Measurements from ENCODE around the gene SGMS1. TPM values are rescaled to one million over a fixed set of nuclear protein-coding genes. Genes with fewer than 3 reads are reported as not detected.

Gene SGMS1
- total RNA-seq, 1 donor from 2014 or later: 9.2 TPM

DNA sequence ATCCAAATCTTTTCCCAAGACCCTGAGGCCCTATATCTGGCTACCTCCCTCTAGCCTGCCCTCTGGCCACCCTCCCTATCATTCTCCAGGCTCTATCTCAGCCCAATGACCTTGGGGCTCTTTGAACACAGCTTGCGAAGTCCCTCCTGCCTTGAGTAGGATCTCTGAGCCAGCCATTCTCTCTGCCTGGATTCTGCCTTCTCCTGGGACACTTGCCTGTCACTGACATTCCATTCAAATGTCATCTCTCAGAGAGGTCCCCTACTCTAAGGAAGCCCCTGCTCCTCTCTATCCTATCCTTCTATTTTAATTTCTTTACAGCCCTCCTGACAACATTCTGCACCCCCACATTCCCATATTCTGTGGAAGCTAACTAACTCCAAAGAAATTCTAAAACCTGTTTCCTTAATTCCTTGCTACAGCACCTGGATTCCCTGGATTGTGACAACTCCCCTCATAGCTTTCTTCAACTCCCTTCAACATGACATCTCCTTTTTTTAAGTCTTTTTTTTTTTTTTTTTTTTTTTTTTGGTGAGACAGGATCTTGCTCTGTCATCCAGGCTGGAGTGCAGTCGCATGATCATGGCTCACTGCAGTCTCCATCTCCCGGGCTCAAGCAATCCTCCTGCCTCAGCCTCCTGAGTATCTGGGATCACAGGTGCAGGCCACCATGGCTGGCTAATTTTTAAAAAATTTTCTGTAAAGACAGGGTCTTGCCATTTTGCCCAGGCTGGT lies 291.5 kb downstream of the SGMS1 start:
- no peak overlapping the region for H3K27ac Mint-ChIP-seq
- Histone ChIP-seq H3K79me2 (ENCODE audit: low read depth) (no peaks in the 10 kb centered on the region), H3K27me3 (no peaks in the 10 kb centered on the region), H3K27ac (no peak overlapping the region), H3K9me3 (ENCODE audit: low read depth) (no peaks in the 10 kb centered on the region), H4K20me1 (ENCODE audit: low read depth) (no peaks in the 10 kb centered on the region), H3K4me3 (no peak overlapping the region), H3K4me1 (no peaks in the 10 kb centered on the region), H3F3A (ENCODE audit: low read depth) (no peaks in the 10 kb centered on the region), H3K9ac (no peak overlapping the region), H3K36me3 (no peaks in the 10 kb centered on the region), H2AFZ (replicated peaks) (no peak overlapping the region), H3K4me2 (no peak overlapping the region)
- H3K4me3 Mint-ChIP-seq: no peak overlapping the region
- H3K27me3 Mint-ChIP-seq (ENCODE audit: insufficient read depth, low read depth): no peaks in the 10 kb centered on the region
- no peak for DNase-seq (ENCODE audit: low spot score)
- TF ChIP-seq EZH2 (IDR thresholded peaks at IDR 0.05): no peak
- TF ChIP-seq, protein P1, sequence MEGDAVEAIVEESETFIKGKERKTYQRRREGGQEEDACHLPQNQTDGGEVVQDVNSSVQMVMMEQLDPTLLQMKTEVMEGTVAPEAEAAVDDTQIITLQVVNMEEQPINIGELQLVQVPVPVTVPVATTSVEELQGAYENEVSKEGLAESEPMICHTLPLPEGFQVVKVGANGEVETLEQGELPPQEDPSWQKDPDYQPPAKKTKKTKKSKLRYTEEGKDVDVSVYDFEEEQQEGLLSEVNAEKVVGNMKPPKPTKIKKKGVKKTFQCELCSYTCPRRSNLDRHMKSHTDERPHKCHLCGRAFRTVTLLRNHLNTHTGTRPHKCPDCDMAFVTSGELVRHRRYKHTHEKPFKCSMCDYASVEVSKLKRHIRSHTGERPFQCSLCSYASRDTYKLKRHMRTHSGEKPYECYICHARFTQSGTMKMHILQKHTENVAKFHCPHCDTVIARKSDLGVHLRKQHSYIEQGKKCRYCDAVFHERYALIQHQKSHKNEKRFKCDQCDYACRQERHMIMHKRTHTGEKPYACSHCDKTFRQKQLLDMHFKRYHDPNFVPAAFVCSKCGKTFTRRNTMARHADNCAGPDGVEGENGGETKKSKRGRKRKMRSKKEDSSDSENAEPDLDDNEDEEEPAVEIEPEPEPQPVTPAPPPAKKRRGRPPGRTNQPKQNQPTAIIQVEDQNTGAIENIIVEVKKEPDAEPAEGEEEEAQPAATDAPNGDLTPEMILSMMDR (IDR thresholded peaks at IDR 0.05): no peak
- TF ChIP-seq EZH2phosphoT487 (IDR thresholded peaks at IDR 0.05): no peak
- H3K9me3 Mint-ChIP-seq: no peaks in the 10 kb centered on the region
- H3K4me1 Mint-ChIP-seq: no peaks in the 10 kb centered on the region
- no peaks in the 10 kb centered on the region for H3K36me3 Mint-ChIP-seq

DNA sequence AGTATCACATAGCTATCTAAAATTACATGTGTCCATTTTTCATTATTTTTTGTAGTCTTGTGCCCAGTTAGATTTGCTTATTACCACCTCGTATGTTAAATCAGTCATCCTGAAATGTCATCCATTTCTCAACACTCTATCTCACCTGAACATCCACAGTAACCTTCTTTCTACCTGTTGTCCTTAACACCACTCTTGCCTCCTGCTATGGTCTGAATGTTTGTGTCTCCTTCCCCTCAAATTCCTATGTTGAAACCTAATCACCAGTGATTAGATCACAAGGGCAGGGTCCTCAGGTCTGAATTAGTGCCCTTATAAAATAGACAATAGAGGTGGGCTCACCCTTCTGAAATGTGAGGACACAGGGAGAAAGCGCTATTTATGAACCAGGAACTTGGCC lies 292.3 kb downstream of the SGMS1 start:
- Histone ChIP-seq H3K9me3 (ENCODE audit: low read depth) (no peaks in the 10 kb centered on the region), H3K4me3 (no peak overlapping the region), H2AFZ (replicated peaks) (no peak overlapping the region), H3K4me1 (no peaks in the 10 kb centered on the region), H3K36me3 (no peaks in the 10 kb centered on the region), H4K20me1 (ENCODE audit: low read depth) (no peaks in the 10 kb centered on the region), H3K27ac (no peak overlapping the region), H3K79me2 (ENCODE audit: low read depth) (no peaks in the 10 kb centered on the region), H3K4me2 (no peak overlapping the region), H3F3A (ENCODE audit: low read depth) (no peaks in the 10 kb centered on the region), H3K9ac (no peak overlapping the region), H3K27me3 (no peaks in the 10 kb centered on the region)
- Mint-ChIP-seq H3K27ac (no peak overlapping the region), H3K27me3 (ENCODE audit: insufficient read depth, low read depth) (no peaks in the 10 kb centered on the region), H3K36me3 (no peaks in the 10 kb centered on the region), H3K9me3 (no peaks in the 10 kb centered on the region), H3K4me1 (no peaks in the 10 kb centered on the region), H3K4me3 (no peak overlapping the region)
- TF ChIP-seq, protein P1 (IDR thresholded peaks at IDR 0.05): no peak
- TF ChIP-seq EZH2phosphoT487 (IDR thresholded peaks at IDR 0.05) (no peak), EZH2 (IDR thresholded peaks at IDR 0.05) (no peak)
- no peak for DNase-seq (ENCODE audit: low spot score)

DNA sequence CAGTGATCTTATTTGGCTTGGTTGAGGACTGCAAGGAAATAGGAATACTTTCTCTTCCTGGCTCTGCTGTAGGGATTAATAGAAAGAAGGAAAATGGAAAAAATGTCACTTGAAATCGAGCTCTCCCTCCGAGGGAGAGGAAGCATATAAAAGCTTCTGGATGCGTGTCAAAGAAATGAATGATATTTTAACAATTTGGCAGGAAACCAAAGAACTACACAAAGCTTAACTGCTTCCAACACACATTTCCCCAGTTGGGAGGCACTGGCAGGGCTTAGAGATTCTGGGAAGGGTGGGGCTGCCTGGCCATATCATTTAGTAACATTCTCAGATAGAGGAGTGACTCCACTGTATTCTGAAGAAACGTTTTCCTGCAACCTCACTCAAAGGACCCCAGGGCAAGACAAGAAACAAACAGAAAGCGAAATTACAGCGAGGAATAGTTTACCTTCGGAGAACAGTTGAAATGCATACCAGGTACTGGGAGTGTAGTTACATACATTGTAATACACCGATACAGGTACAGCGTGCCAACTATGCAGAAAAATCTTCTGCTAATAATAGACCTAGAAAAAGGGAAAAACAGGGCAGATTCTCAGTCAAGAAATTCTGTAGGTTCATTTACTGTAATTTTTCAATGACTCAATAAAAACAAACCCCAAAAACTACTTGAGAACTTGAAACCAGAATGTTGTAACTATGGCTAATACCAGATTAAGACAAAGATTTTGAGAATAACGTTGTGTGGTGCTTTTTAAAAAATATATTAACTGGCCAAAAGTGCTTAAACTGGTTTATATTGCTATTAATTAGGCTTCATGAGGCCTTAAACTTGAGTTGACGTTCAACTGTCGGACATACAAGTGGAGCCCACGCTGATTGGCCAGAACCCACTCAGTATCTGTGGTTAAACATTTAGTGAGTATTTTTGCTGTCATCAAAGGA lies 296.7 kb downstream of the SGMS1 start:
- no peaks in the 10 kb centered on the region for H3K27me3 ChIP-seq
- no peak overlapping the region for H3K27ac Mint-ChIP-seq
- no peak overlapping the region for H3K4me3 ChIP-seq
- H3K4me1 Mint-ChIP-seq: peaks cover 2% of the 10 kb centered on the region
- no peaks in the 10 kb centered on the region for H3K9me3 ChIP-seq (ENCODE audit: low read depth)
- no peaks in the 10 kb centered on the region for H3F3A ChIP-seq (ENCODE audit: low read depth)
- H3K36me3 ChIP-seq: no peaks in the 10 kb centered on the region
- H3K27me3 Mint-ChIP-seq (ENCODE audit: insufficient read depth, low read depth): no peaks in the 10 kb centered on the region
- no peak for TF ChIP-seq EZH2phosphoT487 (IDR thresholded peaks at IDR 0.05)
- H3K9ac ChIP-seq: no peak overlapping the region
- H3K36me3 Mint-ChIP-seq: no peaks in the 10 kb centered on the region
- no peaks in the 10 kb centered on the region for H4K20me1 ChIP-seq (ENCODE audit: low read depth)
- H3K4me1 ChIP-seq: no peaks in the 10 kb centered on the region
- no peak overlapping the region for H3K4me3 Mint-ChIP-seq
- no peaks in the 10 kb centered on the region for H3K79me2 ChIP-seq (ENCODE audit: low read depth)
- no peak overlapping the region for H3K27ac ChIP-seq
- DNase-seq (ENCODE audit: low spot score): no peak
- H3K9me3 Mint-ChIP-seq: no peaks in the 10 kb centered on the region
- no peak overlapping the region for H2AFZ ChIP-seq (replicated peaks)
- no peak overlapping the region for H3K4me2 ChIP-seq

Data from neural progenitor cell (in vitro differentiated cells).